K562 (cell line): ENCODE data around the gene TCF15.

Experiments
- JUND ChIP-seq, 2 experiments: IDR thresholded peaks; 2 replicates in 1 of 2; 3 replicates in 1 of 2; pipeline ENCODE4 v1.6.1; 2011; ENCODE audit warnings: borderline replicate concordance in 2 of 2, low read depth in 2 of 2, low read length in 2 of 2, improper control_type of control experiment in 1 of 2, missing biosample characterization in 1 of 2, missing genetic modification characterization in 1 of 2, missing genetic modification reagents in 1 of 2
- POLR2A ChIP-seq: fragments of 450-650 bp; conservative IDR thresholded peaks from 2 replicates; pipeline ENCODE4 v1.6.1; 2016
- TF ChIP-seq, protein P1 (sequence below): fragments of 450-650 bp; formaldehyde crosslinking; IDR thresholded peaks from 2 replicates; pipeline ENCODE4 v1.4.0; 2020; ENCODE audit warnings: mild to moderate bottlenecking, mixed read lengths

- no peak for TF ChIP-seq POLR2A
- TF ChIP-seq, protein P1, sequence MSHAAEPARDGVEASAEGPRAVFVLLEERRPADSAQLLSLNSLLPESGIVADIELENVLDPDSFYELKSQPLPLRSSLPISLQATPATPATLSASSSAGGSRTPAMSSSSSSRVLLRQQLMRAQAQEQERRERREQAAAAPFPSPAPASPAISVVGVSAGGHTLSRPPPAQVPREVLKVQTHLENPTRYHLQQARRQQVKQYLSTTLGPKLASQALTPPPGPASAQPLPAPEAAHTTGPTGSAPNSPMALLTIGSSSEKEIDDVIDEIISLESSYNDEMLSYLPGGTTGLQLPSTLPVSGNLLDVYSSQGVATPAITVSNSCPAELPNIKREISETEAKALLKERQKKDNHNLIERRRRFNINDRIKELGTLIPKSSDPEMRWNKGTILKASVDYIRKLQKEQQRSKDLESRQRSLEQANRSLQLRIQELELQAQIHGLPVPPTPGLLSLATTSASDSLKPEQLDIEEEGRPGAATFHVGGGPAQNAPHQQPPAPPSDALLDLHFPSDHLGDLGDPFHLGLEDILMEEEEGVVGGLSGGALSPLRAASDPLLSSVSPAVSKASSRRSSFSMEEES, result no peak
- TF ChIP-seq JUND (IDR thresholded peaks at IDR 0.05; ENCODE audit: borderline replicate concordance, low read depth, low read length), result no peak
- 0 out of 3 replicates have a peak, but pooled peaks have one; percentile 30 for TF ChIP-seq JUND (tag; IDR thresholded peaks at IDR 0.05; ENCODE audit: borderline replicate concordance, low read depth, low read length)
Observed at GRCh38 chr20:625360-625932, 15.3 kb upstream of the TCF15 start.
